Activated T-helper 1 cell treated with anti-CD3 and anti-CD28 coated beads, Interleukin-12 subunit alpha, Interleukin-12 subunit beta, Interleukin-2, Interleukin-4 antibody, amounts not matched to agents 30 ng/mL and 10 ng/mL and 1 ng/mL, durations not matched to agents 14 hours and 24 hours and 36 hours (primary cell): ENCODE results near the gene SRGAP1. TPM values are rescaled to one million over a fixed set of nuclear protein-coding genes. Genes with fewer than 3 reads are reported as not detected.

Experiments
- DNase-seq: peaks from one replicate; pipeline ENCODE4 v3.0.0; 2021; ENCODE audit warnings: low spot score
- H3K27ac Mint-ChIP-seq: one replicate; pipeline ENCODE4 v1.8.0; 2021; ENCODE audit warnings: mild to moderate bottlenecking, mixed read lengths
- H3K27me3 Mint-ChIP-seq: one replicate; pipeline ENCODE4 v1.8.0; 2022; ENCODE audit warnings: mild to moderate bottlenecking, moderate library complexity, mixed read lengths; ENCODE audit not compliant: insufficient read depth
- H3K36me3 Mint-ChIP-seq: one replicate; pipeline ENCODE4 v1.8.0; 2021; ENCODE audit warnings: low read depth, mixed read lengths
- H3K4me1 Mint-ChIP-seq: one replicate; pipeline ENCODE4 v1.8.0; 2021; ENCODE audit warnings: low read depth, mixed read lengths
- H3K4me3 Mint-ChIP-seq: one replicate; pipeline ENCODE4 v1.8.0; 2021; ENCODE audit warnings: mild to moderate bottlenecking, moderate library complexity, mixed read lengths
- H3K9me3 Mint-ChIP-seq: one replicate; pipeline ENCODE4 v1.8.0; 2021; ENCODE audit warnings: mixed read lengths
- intact Hi-C: fragments of 100-400 bp; cut with micrococcal nuclease; formaldehyde crosslinking; loops from one replicate; pipeline ENCODE4 v1.15.1; 2024
- total RNA-seq: library from RNA; stranded (reverse); gene quantifications from 2 replicates; pipeline ENCODE4 v1.2.3, GENCODE V29; 2022

Gene SRGAP1
- total RNA-seq, 1 donor from 2014 or later, result 0.03 TPM

GRCh38 chr12:63918800-63919300, 74.3 kb downstream of the SRGAP1 start:
- Mint-ChIP-seq H3K27ac (no peak overlapping the region), H3K36me3 (no peaks in the 10 kb centered on the region), H3K9me3 (no peaks in the 10 kb centered on the region), H3K4me1 (no peaks in the 10 kb centered on the region), H3K4me3 (no peak overlapping the region), H3K27me3 (peaks cover 6% of the 10 kb centered on the region)
- intact Hi-C loops, result no loop called here
- no peak for DNase-seq

- H3K36me3 Mint-ChIP-seq, result no peaks in the 10 kb centered on the region
- H3K9me3 Mint-ChIP-seq, result no peaks in the 10 kb centered on the region
- H3K27me3 Mint-ChIP-seq, result peaks cover 6% of the 10 kb centered on the region
- no peak overlapping the region for H3K4me3 Mint-ChIP-seq
- intact Hi-C loops, result no loop called here
- no peak overlapping the region for H3K27ac Mint-ChIP-seq
- no peaks in the 10 kb centered on the region for H3K4me1 Mint-ChIP-seq
- no peak for DNase-seq
Observed at GRCh38 chr12:63919756-63920155, 75.3 kb downstream of the SRGAP1 start.

- no peak overlapping the region for H3K4me3 Mint-ChIP-seq
- no peaks in the 10 kb centered on the region for H3K27me3 Mint-ChIP-seq
- H3K36me3 Mint-ChIP-seq, result no peaks in the 10 kb centered on the region
- H3K4me1 Mint-ChIP-seq, result no peaks in the 10 kb centered on the region
- intact Hi-C loops, result no loop called here
- H3K27ac Mint-ChIP-seq, result no peak overlapping the region
- no peaks in the 10 kb centered on the region for H3K9me3 Mint-ChIP-seq
- DNase-seq, result no peak
Observed at GRCh38 chr12:63921157-63921556, 76.7 kb downstream of the SRGAP1 start.

- H3K36me3 Mint-ChIP-seq, result no peaks in the 10 kb centered on the region
- H3K9me3 Mint-ChIP-seq, result no peaks in the 10 kb centered on the region
- intact Hi-C loops, result no loop called here
- H3K27ac Mint-ChIP-seq, result no peak overlapping the region
- no peaks in the 10 kb centered on the region for H3K4me1 Mint-ChIP-seq
- H3K27me3 Mint-ChIP-seq, result no peaks in the 10 kb centered on the region
- DNase-seq, result no peak
- H3K4me3 Mint-ChIP-seq, result no peak overlapping the region
Observed at GRCh38 chr12:63922474-63922873, 78.0 kb downstream of the SRGAP1 start.

- H3K27ac Mint-ChIP-seq, result no peak overlapping the region
- no peak for DNase-seq
- no peaks in the 10 kb centered on the region for H3K36me3 Mint-ChIP-seq
- H3K4me1 Mint-ChIP-seq, result no peaks in the 10 kb centered on the region
- no peak overlapping the region for H3K4me3 Mint-ChIP-seq
- no peaks in the 10 kb centered on the region for H3K9me3 Mint-ChIP-seq
- H3K27me3 Mint-ChIP-seq, result peaks cover 2% of the 10 kb centered on the region
- intact Hi-C loops, result no loop called here
Observed at GRCh38 chr12:63924781-63925180, 80.3 kb downstream of the SRGAP1 start.

GRCh38 chr12:63927511-63927910, 83.0 kb downstream of the SRGAP1 start:
- no peak overlapping the region for H3K4me3 Mint-ChIP-seq
- intact Hi-C loops, result no loop called here
- no peaks in the 10 kb centered on the region for H3K4me1 Mint-ChIP-seq
- no peaks in the 10 kb centered on the region for H3K36me3 Mint-ChIP-seq
- no peak for DNase-seq
- H3K27ac Mint-ChIP-seq, result no peak overlapping the region
- H3K9me3 Mint-ChIP-seq, result no peaks in the 10 kb centered on the region
- H3K27me3 Mint-ChIP-seq, result peaks cover 7% of the 10 kb centered on the region

GRCh38 chr12:63928305-63928704, 83.8 kb downstream of the SRGAP1 start:
- DNase-seq, result no peak
- no peak overlapping the region for H3K27ac Mint-ChIP-seq
- H3K4me1 Mint-ChIP-seq, result no peaks in the 10 kb centered on the region
- H3K9me3 Mint-ChIP-seq, result no peaks in the 10 kb centered on the region
- intact Hi-C loops, result no loop called here
- H3K36me3 Mint-ChIP-seq, result no peaks in the 10 kb centered on the region
- no peak overlapping the region for H3K4me3 Mint-ChIP-seq
- H3K27me3 Mint-ChIP-seq, result peaks cover 7% of the 10 kb centered on the region

GRCh38 chr12:63929426-63929825, 84.9 kb downstream of the SRGAP1 start:
- no peaks in the 10 kb centered on the region for H3K9me3 Mint-ChIP-seq
- H3K36me3 Mint-ChIP-seq, result no peaks in the 10 kb centered on the region
- intact Hi-C loops, result no loop called here
- H3K27ac Mint-ChIP-seq, result no peak overlapping the region
- H3K4me1 Mint-ChIP-seq, result no peaks in the 10 kb centered on the region
- peaks cover 9% of the 10 kb centered on the region for H3K27me3 Mint-ChIP-seq
- H3K4me3 Mint-ChIP-seq, result no peak overlapping the region
- no peak for DNase-seq

- H3K4me3 Mint-ChIP-seq, result no peak overlapping the region
- no peak for DNase-seq
- no peaks in the 10 kb centered on the region for H3K36me3 Mint-ChIP-seq
- H3K4me1 Mint-ChIP-seq, result no peaks in the 10 kb centered on the region
- no peak overlapping the region for H3K27ac Mint-ChIP-seq
- no peaks in the 10 kb centered on the region for H3K9me3 Mint-ChIP-seq
- H3K27me3 Mint-ChIP-seq, result peaks cover 9% of the 10 kb centered on the region
- intact Hi-C loops, result no loop called here
Observed at GRCh38 chr12:63930971-63931370, 86.5 kb downstream of the SRGAP1 start.

GRCh38 chr12:63931703-63932102, 87.2 kb downstream of the SRGAP1 start:
- Mint-ChIP-seq H3K9me3 (no peaks in the 10 kb centered on the region), H3K4me3 (no peak overlapping the region), H3K27me3 (peaks cover 9% of the 10 kb centered on the region), H3K27ac (no peak overlapping the region), H3K36me3 (no peaks in the 10 kb centered on the region), H3K4me1 (no peaks in the 10 kb centered on the region)
- DNase-seq, result no peak
- intact Hi-C loops, result no loop called here

- Mint-ChIP-seq H3K4me1 (no peaks in the 10 kb centered on the region), H3K27me3 (peaks cover 7% of the 10 kb centered on the region), H3K9me3 (no peaks in the 10 kb centered on the region), H3K36me3 (no peaks in the 10 kb centered on the region), H3K27ac (no peak overlapping the region), H3K4me3 (no peak overlapping the region)
- DNase-seq, result no peak
- intact Hi-C loops, result no loop called here
Observed at GRCh38 chr12:63934936-63935335, 90.4 kb downstream of the SRGAP1 start.

GRCh38 chr12:63935361-63935760, 90.9 kb downstream of the SRGAP1 start:
- intact Hi-C loops, result no loop called here
- H3K4me3 Mint-ChIP-seq, result no peak overlapping the region
- DNase-seq, result no peak
- H3K4me1 Mint-ChIP-seq, result no peaks in the 10 kb centered on the region
- no peaks in the 10 kb centered on the region for H3K9me3 Mint-ChIP-seq
- H3K27me3 Mint-ChIP-seq, result peaks cover 9% of the 10 kb centered on the region
- no peaks in the 10 kb centered on the region for H3K36me3 Mint-ChIP-seq
- no peak overlapping the region for H3K27ac Mint-ChIP-seq

GRCh38 chr12:63937378-63938316, 93.1 kb downstream of the SRGAP1 start:
- H3K4me3 Mint-ChIP-seq, result no peak overlapping the region

More at GRCh38 chr12:63937378-63938316, 93.1 kb downstream of the SRGAP1 start:
- H3K27me3 Mint-ChIP-seq, result peaks cover 4% of the 10 kb centered on the region
- H3K4me1 Mint-ChIP-seq, result no peaks in the 10 kb centered on the region
- H3K27ac Mint-ChIP-seq, result no peak overlapping the region
- H3K9me3 Mint-ChIP-seq, result no peaks in the 10 kb centered on the region
- no peaks in the 10 kb centered on the region for H3K36me3 Mint-ChIP-seq
- intact Hi-C loops, result no loop called here
- no peak for DNase-seq
